ENCODE results near the gene GPATCH1.
"Not testable (repeated sequence)": the region's sequence is repeated elsewhere in the genome, so short reads cannot be mapped to it uniquely, and the experiment has no call there.

GPATCH1 gene

DNA sequence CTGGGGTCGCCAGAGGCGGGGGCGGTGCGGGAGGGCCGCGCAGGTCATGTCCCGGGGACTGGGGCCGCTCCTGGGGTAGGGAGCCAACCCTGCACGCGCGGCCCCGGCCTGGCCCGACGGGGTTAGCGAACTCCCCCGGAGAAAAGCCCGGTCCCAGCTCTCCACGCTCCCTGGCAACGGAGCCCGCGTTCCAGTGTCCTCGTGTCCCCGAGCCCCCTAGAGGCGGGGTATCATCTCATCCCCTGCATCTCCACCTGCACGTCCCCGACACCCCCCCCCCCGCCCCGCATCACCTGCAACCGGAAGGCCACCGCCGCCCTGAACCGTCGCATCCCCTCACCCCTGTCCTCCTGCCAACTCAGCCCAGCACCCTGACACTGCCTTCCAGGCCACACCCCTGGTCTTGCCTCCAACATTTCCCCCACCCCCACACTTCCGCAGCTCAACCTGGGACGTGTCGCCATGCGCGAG, 53.6 kb downstream of the GPATCH1 start:
- no peaks in the 10 kb centered on the region for H3K27me3 ChIP-seq (ENCODE audit: low read depth)
- 0 out of 2 replicates have a peak, but pooled peaks cover under 1% of the 10 kb centered on the region for H3K36me3 ChIP-seq (replicated peaks)
- no peak overlapping the region for H3K4me3 ChIP-seq
- DNase-seq (ENCODE audit: low spot score in 2 of 2): no peak
- peaks cover 10% of the 10 kb centered on the region for H3K4me1 ChIP-seq
- H3K9me3 ChIP-seq: no peaks in the 10 kb centered on the region
- in situ Hi-C loops (cut with MboI; ENCODE audit: low sequenced_read_pairs): no loop called here

DNA sequence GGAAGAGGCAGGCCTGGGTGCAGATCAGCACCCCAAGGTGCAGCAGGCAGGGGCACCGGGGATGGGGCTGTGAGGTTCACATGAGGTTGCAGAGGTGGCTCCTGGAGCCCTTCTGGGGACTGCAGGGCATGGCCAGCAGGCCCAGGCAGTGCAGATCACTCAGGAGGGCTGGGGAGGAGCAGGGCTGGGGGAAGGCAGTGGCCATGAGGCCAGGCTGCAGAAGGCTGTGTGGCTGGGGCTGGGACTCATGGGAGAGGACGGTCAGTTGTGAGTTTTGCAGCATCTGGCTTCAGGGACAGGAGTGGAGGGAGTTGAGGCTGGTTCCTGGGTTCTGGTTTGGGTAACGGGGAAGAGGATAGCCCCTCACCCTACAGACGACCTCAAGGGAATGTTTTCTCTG, 58.2 kb downstream of the GPATCH1 start:
- Histone ChIP-seq H3K4me3 (no peak overlapping the region), H3K27me3 (ENCODE audit: low read depth) (no peaks in the 10 kb centered on the region), H3K9me3 (no peaks in the 10 kb centered on the region), H3K36me3 (replicated peaks) (no peaks in the 10 kb centered on the region), H3K4me1 (peaks cover 4% of the 10 kb centered on the region; the same call in 1 of the 2 replicates)
- in situ Hi-C loops (cut with MboI; ENCODE audit: low sequenced_read_pairs): no loop called here
- DNase-seq (ENCODE audit: low spot score in 2 of 2): no peak

DNA sequence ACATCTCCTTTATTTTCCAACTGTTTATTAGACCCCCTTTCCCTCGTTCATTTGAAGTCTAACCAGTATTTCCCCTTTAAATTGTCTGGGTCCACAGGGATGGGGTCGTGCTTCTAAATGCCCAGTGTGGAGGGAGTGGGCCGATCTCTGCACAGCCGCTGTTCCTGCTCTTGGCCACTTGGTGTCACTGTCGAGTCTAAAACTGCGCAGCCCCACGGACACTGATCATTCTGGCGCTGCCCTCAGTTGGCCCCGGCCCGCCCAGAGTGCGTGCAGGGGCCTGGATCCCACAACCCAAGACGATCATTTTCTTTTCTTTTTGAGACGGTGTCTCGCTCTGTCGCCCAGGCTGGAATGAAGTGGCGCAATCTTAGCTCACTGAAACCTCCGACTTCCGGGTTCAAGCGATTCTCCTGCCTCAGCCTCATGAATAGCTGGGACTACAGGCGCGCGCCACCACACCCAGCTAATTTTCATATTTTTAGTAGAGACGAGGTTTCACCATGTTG, 63.0 kb downstream of the GPATCH1 start:
- Histone ChIP-seq H3K27me3 (ENCODE audit: low read depth) (no peaks in the 10 kb centered on the region), H3K4me3 (no peak overlapping the region), H3K36me3 (replicated peaks) (no peaks in the 10 kb centered on the region), H3K4me1 (peaks cover 6% of the 10 kb centered on the region; the same call in 1 of the 2 replicates), H3K9me3 (no peaks in the 10 kb centered on the region)
- DNase-seq (ENCODE audit: low spot score in 2 of 2): peak; percentile 59 to 85
- in situ Hi-C loops (cut with MboI; ENCODE audit: low sequenced_read_pairs): no loop called here

DNA sequence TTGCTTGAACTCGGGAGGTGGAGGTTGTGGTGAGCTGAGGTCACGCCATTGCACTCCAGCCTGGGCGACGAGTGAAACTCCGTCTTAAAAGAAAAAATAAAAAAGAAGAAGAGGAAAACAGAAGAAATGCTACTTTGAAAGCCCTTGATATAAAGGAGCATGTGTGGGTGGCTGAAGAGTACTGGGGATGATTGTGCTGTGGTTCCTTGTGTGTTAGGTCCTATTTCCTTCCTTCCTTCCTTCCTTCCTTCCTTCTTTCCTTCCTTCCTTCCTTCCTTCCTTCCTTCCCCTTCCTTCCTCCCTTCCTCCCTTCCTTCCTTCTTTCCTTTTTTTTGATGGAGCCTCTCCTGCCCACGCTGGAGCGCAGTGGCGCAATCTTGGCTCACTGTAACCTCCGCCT, 65.2 kb downstream of the GPATCH1 start:
- Histone ChIP-seq H3K9me3 (no peaks in the 10 kb centered on the region), H3K36me3 (replicated peaks) (no peaks in the 10 kb centered on the region), H3K4me1 (peaks cover 6% of the 10 kb centered on the region; the same call in 1 of the 2 replicates), H3K27me3 (ENCODE audit: low read depth) (no peaks in the 10 kb centered on the region), H3K4me3 (no peak overlapping the region)
- DNase-seq (ENCODE audit: low spot score in 2 of 2): no peak
- in situ Hi-C loops (cut with MboI; ENCODE audit: low sequenced_read_pairs): loop anchor here (5.0 kb wide), 1 partner anchor 36 kb away; no protein-coding TSS in a partner anchor

DNA sequence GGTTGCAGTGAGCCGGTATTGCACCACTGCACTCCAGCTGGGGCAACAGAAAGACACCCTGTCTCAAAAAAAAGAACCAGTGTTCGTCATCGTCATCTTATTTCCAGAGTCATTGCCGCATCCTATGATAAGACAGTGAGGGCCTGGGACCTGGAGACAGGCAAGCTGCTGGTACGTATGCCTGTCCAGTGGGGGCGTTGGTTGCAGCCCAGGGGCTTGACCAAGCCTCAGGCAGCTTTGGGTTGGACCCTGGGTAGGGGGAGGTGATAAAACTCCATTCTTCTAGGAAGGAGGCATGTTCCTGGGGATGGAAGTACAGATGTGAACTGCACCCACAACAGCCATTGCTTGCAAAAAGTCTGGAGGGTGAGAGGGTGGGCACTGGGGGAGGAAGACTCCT, 66.6 kb downstream of the GPATCH1 start:
- no peaks in the 10 kb centered on the region for H3K27me3 ChIP-seq (ENCODE audit: low read depth)
- in situ Hi-C loops (cut with MboI; ENCODE audit: low sequenced_read_pairs): loop anchor here (5.0 kb wide), 1 partner anchor 35 kb away; no protein-coding TSS in a partner anchor

DNA sequence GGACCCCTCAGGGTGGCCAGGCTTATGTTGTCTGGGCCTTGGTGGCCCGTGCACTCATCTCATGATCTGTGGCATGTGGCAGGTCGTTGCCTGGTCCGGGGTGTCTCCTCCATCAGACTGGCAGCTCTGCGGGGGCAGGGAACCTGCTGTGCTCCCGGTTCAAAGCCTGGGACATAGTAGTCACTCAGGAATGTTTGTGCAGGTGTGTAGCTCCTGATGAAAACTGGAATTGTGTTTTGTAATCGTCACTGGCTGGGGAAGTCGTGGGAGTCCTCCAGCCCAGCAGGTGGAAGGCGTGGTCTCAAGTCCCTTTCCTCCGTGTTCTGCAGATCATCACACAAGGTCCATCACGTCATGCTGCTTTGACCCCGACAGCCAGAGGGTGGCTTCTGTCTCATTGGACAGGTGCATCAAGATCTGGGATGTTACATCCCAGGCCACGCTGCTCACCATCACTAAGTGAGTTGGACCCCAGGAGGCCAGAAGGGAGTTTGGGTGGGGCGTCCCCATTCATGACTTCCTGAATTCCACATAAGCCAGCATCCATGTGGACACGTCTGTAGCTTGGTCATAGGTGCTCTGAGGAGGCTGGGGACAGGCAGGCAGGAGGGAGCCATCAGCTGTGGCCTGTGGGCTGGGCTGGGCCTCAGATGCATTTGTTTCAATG, 70.0 kb downstream of the GPATCH1 start:
- no peak overlapping the region for H3K4me3 ChIP-seq
- no peaks in the 10 kb centered on the region for H3K4me1 ChIP-seq
- in situ Hi-C loops (cut with MboI; ENCODE audit: low sequenced_read_pairs): no loop called here
- no peaks in the 10 kb centered on the region for H3K27me3 ChIP-seq (ENCODE audit: low read depth)
- DNase-seq (ENCODE audit: low spot score in 2 of 2): no peak
- no peaks in the 10 kb centered on the region for H3K9me3 ChIP-seq
- no peaks in the 10 kb centered on the region for H3K36me3 ChIP-seq (replicated peaks)

More for the DNA sequence above, 66.6 kb downstream of the GPATCH1 start:
- Histone ChIP-seq H3K4me3 (no peak overlapping the region), H3K9me3 (no peaks in the 10 kb centered on the region), H3K4me1 (peaks cover 6% of the 10 kb centered on the region; the same call in 1 of the 2 replicates), H3K36me3 (replicated peaks) (no peaks in the 10 kb centered on the region)
- peak in 1 of 2 experiments; percentile 41 for DNase-seq (ENCODE audit: low spot score in 2 of 2)

DNA sequence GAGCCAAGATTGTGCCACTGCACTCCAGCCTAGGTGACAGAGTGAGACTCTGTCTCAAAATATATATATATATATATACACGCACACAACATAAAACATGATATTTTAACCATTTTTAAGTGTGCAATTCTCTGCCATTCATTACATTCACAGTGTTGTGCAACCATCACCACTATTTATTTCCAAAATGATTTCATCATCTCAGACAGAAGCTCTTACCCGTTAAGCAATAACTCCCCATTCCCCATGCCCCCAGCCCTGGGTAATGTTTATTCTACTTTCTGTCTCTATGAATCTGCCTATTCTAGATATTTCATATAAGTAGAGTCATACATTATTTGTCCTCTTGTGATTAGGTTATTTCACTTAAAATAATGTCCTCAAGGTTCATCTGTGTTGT, 71.2 kb downstream of the GPATCH1 start:
- no peaks in the 10 kb centered on the region for H3K9me3 ChIP-seq
- no peak overlapping the region for H3K4me3 ChIP-seq
- H3K27me3 ChIP-seq (ENCODE audit: low read depth): no peaks in the 10 kb centered on the region
- no peaks in the 10 kb centered on the region for H3K4me1 ChIP-seq
- no peaks in the 10 kb centered on the region for H3K36me3 ChIP-seq (replicated peaks)
- in situ Hi-C loops (cut with MboI; ENCODE audit: low sequenced_read_pairs): no loop called here
- DNase-seq (ENCODE audit: low spot score in 2 of 2): no peak

DNA sequence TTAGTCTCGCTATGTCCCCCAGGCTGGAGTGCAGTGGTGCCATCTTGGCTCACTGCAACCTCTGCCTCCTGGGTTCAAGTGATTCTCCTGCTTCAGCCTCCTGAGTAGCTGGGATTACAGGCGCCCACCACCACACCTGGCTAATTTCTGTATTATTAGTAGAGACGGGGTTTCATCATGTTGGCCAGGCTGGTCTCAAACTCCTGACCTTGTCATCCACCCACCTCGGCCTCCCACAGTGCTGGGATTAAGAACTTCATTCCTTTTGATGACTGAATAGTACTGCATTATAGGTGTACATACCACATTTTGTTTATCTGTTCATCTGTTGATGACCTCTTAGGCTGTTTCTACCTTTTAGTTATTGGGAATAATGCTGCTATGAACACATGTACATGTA, 71.6 kb downstream of the GPATCH1 start:
- H3K9me3 ChIP-seq; DNase-seq (ENCODE audit: low spot score in 2 of 2); H3K4me1 ChIP-seq; in situ Hi-C loops (cut with MboI; ENCODE audit: low sequenced_read_pairs); H3K36me3 ChIP-seq (replicated peaks); H3K4me3 ChIP-seq; H3K27me3 ChIP-seq (ENCODE audit: low read depth): not testable (repeated sequence)

DNA sequence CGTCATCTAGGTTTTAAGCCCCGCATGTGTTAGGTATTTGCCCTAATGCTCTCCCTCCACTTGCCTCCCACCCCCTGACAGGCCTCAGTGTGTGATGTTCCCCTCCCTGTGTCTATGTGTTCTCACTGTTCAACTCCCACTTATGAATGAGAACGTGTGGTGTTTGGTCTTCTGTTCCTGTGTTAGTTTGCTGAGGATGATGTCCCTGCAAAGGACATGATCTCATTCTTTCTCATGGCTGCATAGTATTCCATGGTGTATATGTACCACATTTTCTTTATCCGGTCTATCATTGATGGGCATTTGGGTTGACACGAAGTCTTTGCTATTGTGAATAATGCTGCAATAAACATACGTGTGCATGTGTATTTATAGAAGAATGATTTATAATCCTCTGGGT, 73.3 kb downstream of the GPATCH1 start:
- H3K36me3 ChIP-seq (replicated peaks); in situ Hi-C loops (cut with MboI; ENCODE audit: low sequenced_read_pairs); H3K9me3 ChIP-seq; DNase-seq (ENCODE audit: low spot score in 2 of 2); H3K27me3 ChIP-seq (ENCODE audit: low read depth); H3K4me1 ChIP-seq; H3K4me3 ChIP-seq: not testable (repeated sequence)

DNA sequence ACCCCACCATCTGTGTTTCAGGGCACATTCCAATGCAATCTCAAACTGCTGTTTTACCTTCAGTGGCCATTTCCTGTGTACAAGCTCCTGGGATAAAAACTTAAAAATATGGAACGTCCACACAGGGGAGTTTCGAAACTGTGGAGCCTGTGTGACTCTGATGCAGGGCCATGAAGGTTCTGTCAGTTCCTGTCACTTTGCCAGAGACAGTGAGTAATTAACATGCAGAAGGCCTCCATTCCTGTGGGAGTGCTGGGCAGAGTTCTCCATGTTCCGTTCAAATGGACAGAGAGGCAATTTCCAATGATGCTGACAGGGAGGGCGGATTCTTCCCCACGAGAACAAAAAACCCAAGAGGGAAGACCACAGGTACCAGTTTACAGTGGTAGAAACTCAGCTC, 75.4 kb downstream of the GPATCH1 start:
- no peak overlapping the region for H3K4me3 ChIP-seq
- no peaks in the 10 kb centered on the region for H3K9me3 ChIP-seq
- no peak for DNase-seq (ENCODE audit: low spot score in 2 of 2)
- in situ Hi-C loops (cut with MboI; ENCODE audit: low sequenced_read_pairs): no loop called here
- H3K36me3 ChIP-seq (replicated peaks): no peaks in the 10 kb centered on the region
- no peaks in the 10 kb centered on the region for H3K27me3 ChIP-seq (ENCODE audit: low read depth)
- no peaks in the 10 kb centered on the region for H3K4me1 ChIP-seq

DNA sequence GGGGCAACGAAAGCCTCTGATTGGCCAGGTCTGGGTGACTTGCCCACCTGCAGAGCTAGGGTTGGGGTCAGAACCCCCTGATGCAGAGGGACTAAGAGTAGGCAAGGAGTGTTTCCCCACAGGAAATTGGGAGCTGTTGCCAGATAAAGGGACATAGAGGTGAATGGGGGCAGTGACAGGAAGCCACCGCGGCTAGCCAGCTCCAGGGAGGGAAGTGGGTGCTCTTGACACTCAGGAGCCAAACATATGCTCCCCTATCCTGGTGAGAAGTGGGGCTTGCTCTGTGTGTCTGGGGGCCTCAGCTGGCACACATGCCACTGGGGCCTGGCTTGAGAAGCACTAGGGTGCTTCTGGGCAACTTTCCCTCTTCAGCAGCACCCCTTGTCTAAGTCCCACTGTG, 76.9 kb downstream of the GPATCH1 start:
- H3K27me3 ChIP-seq (ENCODE audit: low read depth): no peaks in the 10 kb centered on the region
- H3K9me3 ChIP-seq: no peaks in the 10 kb centered on the region
- H3K36me3 ChIP-seq (replicated peaks): no peaks in the 10 kb centered on the region
- DNase-seq (ENCODE audit: low spot score in 2 of 2): no peak
- in situ Hi-C loops (cut with MboI; ENCODE audit: low sequenced_read_pairs): no loop called here
- no peak overlapping the region for H3K4me3 ChIP-seq
- H3K4me1 ChIP-seq: no peaks in the 10 kb centered on the region

DNA sequence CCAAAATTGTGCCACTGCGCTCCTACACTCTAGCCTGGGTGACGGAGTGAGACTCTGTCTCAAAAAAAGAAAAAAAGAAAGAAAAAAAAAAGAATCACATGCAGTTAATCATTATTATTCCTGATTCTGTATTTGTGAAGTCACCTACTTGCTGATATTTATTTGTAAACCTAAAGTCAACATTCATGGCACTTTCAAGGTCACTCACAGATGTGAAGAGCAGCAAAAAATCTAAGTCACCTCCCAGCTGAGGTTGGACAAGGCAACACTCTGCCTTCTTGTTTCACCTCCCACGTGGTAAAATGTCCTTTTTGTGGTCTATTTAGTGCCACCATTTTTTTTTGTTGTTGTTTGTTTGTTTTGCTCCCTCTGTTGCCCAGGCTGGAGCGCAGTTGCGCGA, 77.4 kb downstream of the GPATCH1 start:
- H3K27me3 ChIP-seq (ENCODE audit: low read depth): no peaks in the 10 kb centered on the region
- H3K4me1 ChIP-seq: no peaks in the 10 kb centered on the region
- no peaks in the 10 kb centered on the region for H3K36me3 ChIP-seq (replicated peaks)
- in situ Hi-C loops (cut with MboI; ENCODE audit: low sequenced_read_pairs): no loop called here
- DNase-seq (ENCODE audit: low spot score in 2 of 2): no peak
- no peaks in the 10 kb centered on the region for H3K9me3 ChIP-seq
- no peak overlapping the region for H3K4me3 ChIP-seq

DNA sequence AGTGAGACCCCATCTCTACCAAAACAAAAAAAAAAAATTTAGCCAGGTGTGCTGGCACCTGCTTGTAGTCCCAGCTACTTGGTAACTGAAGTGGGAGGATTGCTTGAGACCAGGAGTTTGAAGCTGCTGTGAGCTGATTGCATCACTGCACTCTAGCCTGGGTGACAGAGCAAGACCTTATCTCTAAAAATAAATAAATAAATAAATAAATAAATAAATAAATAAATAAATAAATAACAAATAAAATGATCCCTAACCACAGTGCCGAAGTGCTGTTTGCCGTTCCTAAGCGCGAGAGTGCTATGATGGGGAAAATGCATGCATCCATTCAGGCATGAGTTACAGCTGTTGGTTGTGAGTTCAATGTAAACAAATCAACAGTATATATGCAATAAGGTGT, 78.2 kb downstream of the GPATCH1 start:
- Histone ChIP-seq H3K4me3 (no peak overlapping the region), H3K9me3 (no peaks in the 10 kb centered on the region), H3K4me1 (no peaks in the 10 kb centered on the region), H3K36me3 (replicated peaks) (no peaks in the 10 kb centered on the region), H3K27me3 (ENCODE audit: low read depth) (no peaks in the 10 kb centered on the region)
- no peak for DNase-seq (ENCODE audit: low spot score in 2 of 2)
- in situ Hi-C loops (cut with MboI; ENCODE audit: low sequenced_read_pairs): no loop called here

DNA sequence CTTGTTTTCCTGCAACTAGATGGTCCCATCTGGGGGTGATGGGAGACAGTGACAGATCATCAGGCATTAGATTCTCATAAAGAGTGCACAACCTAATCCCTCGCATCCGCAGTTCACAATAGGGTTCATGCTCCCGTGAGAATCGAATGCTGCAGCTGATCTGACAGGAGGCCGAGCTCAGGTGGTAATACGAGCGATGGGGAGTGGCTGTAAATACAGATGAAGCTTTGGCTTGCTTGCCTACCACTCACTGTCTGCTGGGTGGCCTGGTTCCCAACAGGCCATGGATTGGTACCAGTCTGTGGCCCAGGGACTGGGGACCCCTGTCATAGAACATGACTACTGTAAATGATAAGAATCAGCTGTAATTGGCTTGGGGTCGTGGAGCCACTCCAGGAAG, 78.9 kb downstream of the GPATCH1 start:
- H3K27me3 ChIP-seq (ENCODE audit: low read depth): no peaks in the 10 kb centered on the region
- in situ Hi-C loops (cut with MboI; ENCODE audit: low sequenced_read_pairs): no loop called here
- H3K36me3 ChIP-seq (replicated peaks): no peaks in the 10 kb centered on the region
- DNase-seq (ENCODE audit: low spot score in 2 of 2): no peak
- no peaks in the 10 kb centered on the region for H3K4me1 ChIP-seq
- H3K4me3 ChIP-seq: no peak overlapping the region
- no peaks in the 10 kb centered on the region; the same call in 1 of the 2 replicates for H3K9me3 ChIP-seq
